B cell (primary cell): ENCODE results near the gene KCTD10. TPM values are rescaled to one million over a fixed set of nuclear protein-coding genes. Genes with fewer than 3 reads are reported as not detected.

Experiments used
- ATAC-seq: fragments of 200-7000 bp; cut with Tn5 transposase; one replicate; pipeline ENCODE4 v1.10.0; 2021; ENCODE audit warnings: low read depth, mild to moderate bottlenecking, moderate number of reproducible peaks, moderate library complexity
- CTCF ChIA-PET: fragments of 350-600 bp; sonication (Branson Sonifier 250); formaldehyde crosslinking; loops from one replicate; lab custom pipeline; 2021; ENCODE audit warnings: antibody characterized with exemption, inconsistent platforms; lab: Charles Lee
- POLR2A ChIA-PET: fragments of 350-600 bp; sonication (Branson Sonifier 250); formaldehyde crosslinking; loops from one replicate; lab custom pipeline; 2021; ENCODE audit warnings: antibody characterized with exemption; lab: Charles Lee
- DNase-seq: peaks from one replicate; pipeline ENCODE4 v3.0.0; 2013
- H2AFZ ChIP-seq: 2 replicates; pipeline ENCODE4 v1.6.1; 2012; ENCODE audit warnings: mild to moderate bottlenecking, low read depth, low read length; ENCODE audit not compliant: insufficient read depth, poor library complexity, severe bottlenecking
- H3K27ac ChIP-seq, 2 donors: 1 replicate in 1 of 2; 2 replicates in 1 of 2; pipeline ENCODE4 v1.5.1; 2012 to 2013; ENCODE audit warnings: low read length in 2 of 2, mild to moderate bottlenecking in 2 of 2, moderate library complexity in 1 of 2
- H3K27me3 ChIP-seq, 4 experiments: fragments of 200-600 bp in 1 of 4; sonication (generic) in 1 of 4; replicated peaks in 1 of 4; 1 replicate in 2 of 4; 2 replicates in 2 of 4; pipeline versions ENCODE4 v1.6.1 to v1.7.0; 2013 to 2016; ENCODE audit warnings: low read length in 3 of 4, mild to moderate bottlenecking in 2 of 4, mixed read lengths in 1 of 4, moderate library complexity in 1 of 4; ENCODE audit not compliant: insufficient read depth in 4 of 4, control insufficient read depth in 3 of 4; ENCODE audit errors: control extremely low read depth in 1 of 4
- H3K36me3 ChIP-seq, 2 experiments: replicated peaks in 1 of 2; 1 replicate in 1 of 2; 2 replicates in 1 of 2; pipeline versions ENCODE4 v1.6.1 to v1.7.1; 2013; ENCODE audit warnings: low read length in 1 of 2; ENCODE audit not compliant: insufficient read depth in 2 of 2, control insufficient read depth in 1 of 2; ENCODE audit errors: control extremely low read depth in 1 of 2, extremely low read depth in 1 of 2
- H3K4me1 ChIP-seq, 2 donors: fragments of 200-600 bp in 1 of 2; sonication (generic) in 1 of 2; 1 replicate in 1 of 2; 2 replicates in 1 of 2; pipeline versions ENCODE4 v1.5.1 to v1.6.1; 2013 to 2017; ENCODE audit warnings: low read length in 2 of 2; ENCODE audit not compliant: control insufficient read depth in 2 of 2, insufficient read depth in 2 of 2
- H3K4me2 ChIP-seq: replicated peaks from 2 replicates; pipeline ENCODE3; 2012; ENCODE audit warnings: mild to moderate bottlenecking, low read depth, low read length; ENCODE audit not compliant: poor library complexity, severe bottlenecking
- H3K4me3 ChIP-seq, 5 experiments: fragments of 200-600 bp in 1 of 5; sonication (generic) in 1 of 5; 1 replicate in 3 of 5; 2 replicates in 2 of 5; pipeline versions ENCODE4 v1.5.1 to v1.7.0; 2011 to 2016; ENCODE audit warnings: low read length in 4 of 5, mild to moderate bottlenecking in 4 of 5, low read depth in 2 of 5, control low read depth in 1 of 5, moderate library complexity in 1 of 5; ENCODE audit not compliant: insufficient read depth in 1 of 5; ENCODE audit errors: control extremely low read depth in 1 of 5, extremely low read depth in 1 of 5
- H3K79me2 ChIP-seq: fragments of 200-600 bp; sonication (generic); one replicate; pipeline ENCODE4 v1.6.0; 2016; ENCODE audit warnings: low read length; ENCODE audit not compliant: control insufficient read depth, insufficient read depth
- H3K9ac ChIP-seq: fragments of 200-600 bp; sonication (generic); 2 replicates; pipeline ENCODE4 v1.6.1; 2017; ENCODE audit warnings: mild to moderate bottlenecking, low read length, moderate library complexity
- H3K9me3 ChIP-seq, 3 donors: one replicate each; pipeline versions ENCODE4 v1.6.1 to v1.7.1; 2013; ENCODE audit warnings: low read length in 2 of 3; ENCODE audit not compliant: control insufficient read depth in 2 of 3, insufficient read depth in 1 of 3; ENCODE audit errors: control extremely low read depth in 1 of 3
- H4K20me1 ChIP-seq: 2 replicates; pipeline ENCODE4 v1.6.0; 2012; ENCODE audit warnings: mild to moderate bottlenecking, low read length; ENCODE audit not compliant: insufficient read depth, control insufficient read depth, poor library complexity, severe bottlenecking
- H3K27ac Mint-ChIP-seq: one replicate; pipeline ENCODE4 v1.8.0; 2021; ENCODE audit warnings: mixed read lengths
- H3K27me3 Mint-ChIP-seq: one replicate; pipeline ENCODE4 v1.8.0; 2021; ENCODE audit warnings: mixed read lengths
- H3K4me1 Mint-ChIP-seq: one replicate; pipeline ENCODE4 v1.8.0; 2021; ENCODE audit warnings: mixed read lengths
- H3K4me3 Mint-ChIP-seq: one replicate; pipeline ENCODE4 v1.8.0; 2021; ENCODE audit warnings: mixed read lengths
- H3K9me3 Mint-ChIP-seq: one replicate; pipeline ENCODE4 v1.8.0; 2022; ENCODE audit warnings: mixed read lengths; ENCODE audit not compliant: insufficient read depth
- EZH2 ChIP-seq: IDR thresholded peaks from 2 replicates; pipeline ENCODE4 v1.6.1; 2012; ENCODE audit warnings: borderline replicate concordance, low read depth, mild to moderate bottlenecking, moderate library complexity, low read length; ENCODE audit not compliant: insufficient read depth, poor library complexity, severe bottlenecking
- WGBS: methylation state at CpG from one replicate; pipeline ENCODE4 v1.1.5; 2013; ENCODE audit warnings: missing lambda C conversion rate; ENCODE audit not compliant: insufficient coverage; 5-methylcytosine and 5-hydroxymethylcytosine counted together
- intact Hi-C: fragments of 100-400 bp; cut with micrococcal nuclease; formaldehyde crosslinking; loops from one replicate; pipeline ENCODE4 v1.10.0; 2022
- polyA plus RNA-seq: library from polyadenylated mRNA; depleted of rRNA; stranded (reverse); fragments of >200 nt; gene quantifications from 2 replicates; pipeline ENCODE4 v1.2.3, GENCODE V29; 2012
- total RNA-seq, 2 donors: library from RNA; stranded (reverse); fragments of 120-200 nt in 1 of 2; gene quantifications; 1 replicate in 1 of 2; 2 replicates in 1 of 2; pipeline versions ENCODE4 v1.2.3 to v1.2.4, GENCODE V29; 2013 to 2022
- TF ChIP-seq, protein P1 (sequence below): fragments of 200-600 bp; IDR thresholded peaks from one replicate; pipeline ENCODE4 v1.8.0; 2022; ENCODE audit warnings: antibody characterized with exemption, mild to moderate bottlenecking

Gene KCTD10
- total and polyA plus RNA-seq, 2 donors (not counting 1 experiment from before 2014, with no cell fraction given): 15.4 to 30.9 TPM

GRCh38 chr12:109494348-109494881 lies 17.3 kb upstream of the KCTD10 start:
- Histone ChIP-seq H3K4me1 (no peaks in the 10 kb centered on the region), H3K27ac (no peak overlapping the region), H3K27me3 (no peaks in the 10 kb centered on the region), H4K20me1 (no peaks in the 10 kb centered on the region), H3K9ac (no peak overlapping the region), H2AFZ (no peak overlapping the region), H3K4me3 (no peak overlapping the region), H3K4me2 (no peak overlapping the region), H3K36me3 (peaks cover 4 to 69% of the 10 kb centered on the region in 2 experiments), H3K79me2 (no peaks in the 10 kb centered on the region), H3K9me3 (peaks cover 0 to 2% (median 0%) of the 10 kb centered on the region in 3 donors)
- no peak for TF ChIP-seq EZH2
- TF ChIP-seq, protein P1, sequence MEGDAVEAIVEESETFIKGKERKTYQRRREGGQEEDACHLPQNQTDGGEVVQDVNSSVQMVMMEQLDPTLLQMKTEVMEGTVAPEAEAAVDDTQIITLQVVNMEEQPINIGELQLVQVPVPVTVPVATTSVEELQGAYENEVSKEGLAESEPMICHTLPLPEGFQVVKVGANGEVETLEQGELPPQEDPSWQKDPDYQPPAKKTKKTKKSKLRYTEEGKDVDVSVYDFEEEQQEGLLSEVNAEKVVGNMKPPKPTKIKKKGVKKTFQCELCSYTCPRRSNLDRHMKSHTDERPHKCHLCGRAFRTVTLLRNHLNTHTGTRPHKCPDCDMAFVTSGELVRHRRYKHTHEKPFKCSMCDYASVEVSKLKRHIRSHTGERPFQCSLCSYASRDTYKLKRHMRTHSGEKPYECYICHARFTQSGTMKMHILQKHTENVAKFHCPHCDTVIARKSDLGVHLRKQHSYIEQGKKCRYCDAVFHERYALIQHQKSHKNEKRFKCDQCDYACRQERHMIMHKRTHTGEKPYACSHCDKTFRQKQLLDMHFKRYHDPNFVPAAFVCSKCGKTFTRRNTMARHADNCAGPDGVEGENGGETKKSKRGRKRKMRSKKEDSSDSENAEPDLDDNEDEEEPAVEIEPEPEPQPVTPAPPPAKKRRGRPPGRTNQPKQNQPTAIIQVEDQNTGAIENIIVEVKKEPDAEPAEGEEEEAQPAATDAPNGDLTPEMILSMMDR: no peak
- intact Hi-C loops: no loop called here
- H3K27ac Mint-ChIP-seq: no peak overlapping the region
- CTCF ChIA-PET: interaction anchor here (1.9 kb wide), 1 partner anchor 24 kb away, joined by 5 read pairs; no protein-coding TSS in a partner anchor
- POLR2A ChIA-PET: no interaction called here
- WGBS: 92% methylated on average over 4 of the region's 7 CpGs
- no peaks in the 10 kb centered on the region for H3K9me3 Mint-ChIP-seq
- H3K27me3 Mint-ChIP-seq: no peaks in the 10 kb centered on the region
- DNase-seq (no peak), ATAC-seq (no peak)
- no peak overlapping the region for H3K4me3 Mint-ChIP-seq
- no peaks in the 10 kb centered on the region for H3K4me1 Mint-ChIP-seq

- H3K27me3 Mint-ChIP-seq: no peaks in the 10 kb centered on the region
- peaks cover 0 to 2% (median 0%) of the 10 kb centered on the region in 3 donors for H3K9me3 ChIP-seq
- no peak overlapping the region for H3K27ac Mint-ChIP-seq
- H3K4me3 Mint-ChIP-seq: no peak overlapping the region
- ChIA-PET CTCF (interaction anchor here (1.9 kb wide), 1 partner anchor 25 kb away, joined by 5 read pairs; no protein-coding TSS in a partner anchor), POLR2A (no interaction called here)
- H3K27me3 ChIP-seq: no peaks in the 10 kb centered on the region
- peaks cover 4 to 69% of the 10 kb centered on the region in 2 experiments for H3K36me3 ChIP-seq
- no peaks in the 10 kb centered on the region for H3K4me1 Mint-ChIP-seq
- TF ChIP-seq, protein P1: no peak
- no peak for TF ChIP-seq EZH2
- ATAC-seq (no peak), DNase-seq (no peak)
- H3K4me2 ChIP-seq: no peak overlapping the region
- H3K9me3 Mint-ChIP-seq: no peaks in the 10 kb centered on the region
- H3K4me3 ChIP-seq: no peak overlapping the region
- H2AFZ ChIP-seq: no peak overlapping the region
- H4K20me1 ChIP-seq: no peaks in the 10 kb centered on the region
- no peak overlapping the region for H3K9ac ChIP-seq
- WGBS: 100% methylated on average over 1 of the region's 1 CpG
- no peaks in the 10 kb centered on the region for H3K4me1 ChIP-seq
- intact Hi-C loops: no loop called here
- H3K27ac ChIP-seq: no peak overlapping the region
- no peaks in the 10 kb centered on the region for H3K79me2 ChIP-seq
Observed at GRCh38 chr12:109493938-109494337, 16.8 kb upstream of the KCTD10 start.
